ENCODE data around the gene ZNF615.
A peak's percentile ranks its signal among the peaks of the same experiment; 100 is the strongest.

ZNF615 gene

DNA sequence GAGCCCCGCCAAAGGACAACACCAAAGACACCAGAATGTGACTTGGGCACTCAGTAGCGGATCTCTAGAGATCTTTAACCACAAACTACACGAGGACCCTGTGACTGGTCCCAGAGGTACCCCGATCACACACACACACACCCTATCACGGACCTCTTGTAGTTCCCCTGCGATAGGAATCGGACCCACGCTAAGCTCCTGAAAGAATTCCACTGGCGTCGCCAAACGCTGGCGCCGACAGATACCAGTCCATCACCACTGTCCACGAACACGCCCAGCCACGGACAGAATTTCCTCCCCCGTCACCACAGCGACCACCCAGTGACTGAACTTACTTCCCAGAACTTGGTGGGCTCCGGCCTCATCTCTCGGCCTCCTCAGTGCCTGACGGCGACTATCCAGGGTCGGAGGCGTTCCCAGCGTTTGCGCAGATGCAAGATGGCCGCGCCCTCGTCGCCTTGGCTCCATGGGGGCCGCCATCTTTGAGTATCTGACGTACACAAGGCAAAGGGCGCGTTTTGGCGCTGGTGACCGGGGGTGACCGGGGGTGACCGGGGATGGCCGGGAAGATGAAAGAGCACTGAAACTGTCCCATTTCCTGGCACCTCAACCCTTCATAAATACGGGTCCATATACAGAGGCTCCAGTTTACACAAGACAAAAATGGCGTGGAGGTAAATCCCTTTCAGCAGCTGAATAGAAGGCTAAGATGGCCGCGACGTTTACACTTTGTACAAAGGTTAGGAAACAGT is at the start of gene ZNF615:
TSS of gene ZNF615 (minus strand) at position 406 of the 752 bp plus-strand sequence. CDS start 4,500 bp downstream, outside the sequence.
- ChIA-PET CTCF (interaction anchor here (0.7 to 1.0 kb wide), 2 partner anchors 21 to 586 kb away, joined by 3 to 4 read pairs; no protein-coding TSS in a partner anchor), POLR2A (interaction anchor here (0.7 to 2.2 kb wide), 3 partner anchors 20 to 1283 kb away, joined by 3 to 7 read pairs (median 5); partner anchors contain the start of genes ZNF432 and ZNF614)
- Histone ChIP-seq H3K4me1 (ENCODE audit: control insufficient read depth, insufficient read depth, low read length) (no peaks in the 10 kb centered on the region), H3K9me3 (ENCODE audit: control insufficient read depth, insufficient read depth, low read depth, low read length) (peaks cover 8% of the 10 kb centered on the region), H3K36me3 (ENCODE audit: control insufficient read depth in 2 of 2, insufficient read depth in 1 of 2, low read length in 2 of 2) (peaks cover 9 to 22% of the 10 kb centered on the region in 2 experiments), H3K4me3 (ENCODE audit: low read depth, low read length) (peak within 1 kb of the TSS; percentile 100), H3K27ac (ENCODE audit: extremely low read depth, low read depth, low read length) (peak within 1 kb of the TSS; percentile 67)
- TF ChIP-seq ZNF121 (tag by site-specific recombination; IDR thresholded peaks at IDR 0.05), result no peak
- no peak for TF ChIP-seq SALL2 (tag by site-specific recombination; IDR thresholded peaks at IDR 0.05; ENCODE audit: borderline replicate concordance)
- peak; percentile 12; the same call in 1 of the 2 replicates for TF ChIP-seq KLF9 (tag by site-specific recombination; IDR thresholded peaks at IDR 0.05; ENCODE audit: low read depth)
- no peak for TF ChIP-seq ZNF610 (tag by site-specific recombination; IDR thresholded peaks at IDR 0.05; ENCODE audit: borderline replicate concordance)
- TF ChIP-seq MZF1 (tag by site-specific recombination; IDR thresholded peaks at IDR 0.05; ENCODE audit: borderline replicate concordance), result 0 out of 2 replicates have a peak, but pooled peaks have one; percentile 11
- no peak for TF ChIP-seq ZNF629 (tag by site-specific recombination; IDR thresholded peaks at IDR 0.05)
- TF ChIP-seq ZNF776 (tag by site-specific recombination; IDR thresholded peaks at IDR 0.05; ENCODE audit: borderline replicate concordance), result no peak
- no peak for TF ChIP-seq ZNF366 (tag by site-specific recombination; conservative IDR thresholded peaks at IDR 0.05)
- no peak for TF ChIP-seq ZNF677 (tag by site-specific recombination; IDR thresholded peaks at IDR 0.05)
- TF ChIP-seq, protein P1, sequence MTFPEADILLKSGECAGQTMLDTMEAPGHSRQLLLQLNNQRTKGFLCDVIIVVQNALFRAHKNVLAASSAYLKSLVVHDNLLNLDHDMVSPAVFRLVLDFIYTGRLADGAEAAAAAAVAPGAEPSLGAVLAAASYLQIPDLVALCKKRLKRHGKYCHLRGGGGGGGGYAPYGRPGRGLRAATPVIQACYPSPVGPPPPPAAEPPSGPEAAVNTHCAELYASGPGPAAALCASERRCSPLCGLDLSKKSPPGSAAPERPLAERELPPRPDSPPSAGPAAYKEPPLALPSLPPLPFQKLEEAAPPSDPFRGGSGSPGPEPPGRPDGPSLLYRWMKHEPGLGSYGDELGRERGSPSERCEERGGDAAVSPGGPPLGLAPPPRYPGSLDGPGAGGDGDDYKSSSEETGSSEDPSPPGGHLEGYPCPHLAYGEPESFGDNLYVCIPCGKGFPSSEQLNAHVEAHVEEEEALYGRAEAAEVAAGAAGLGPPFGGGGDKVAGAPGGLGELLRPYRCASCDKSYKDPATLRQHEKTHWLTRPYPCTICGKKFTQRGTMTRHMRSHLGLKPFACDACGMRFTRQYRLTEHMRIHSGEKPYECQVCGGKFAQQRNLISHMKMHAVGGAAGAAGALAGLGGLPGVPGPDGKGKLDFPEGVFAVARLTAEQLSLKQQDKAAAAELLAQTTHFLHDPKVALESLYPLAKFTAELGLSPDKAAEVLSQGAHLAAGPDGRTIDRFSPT (tag by site-specific recombination; IDR thresholded peaks at IDR 0.05), result no peak
- TF ChIP-seq YY2 (tag by site-specific recombination; IDR thresholded peaks at IDR 0.05), result peak; percentile 99
- TF ChIP-seq, protein P2, sequence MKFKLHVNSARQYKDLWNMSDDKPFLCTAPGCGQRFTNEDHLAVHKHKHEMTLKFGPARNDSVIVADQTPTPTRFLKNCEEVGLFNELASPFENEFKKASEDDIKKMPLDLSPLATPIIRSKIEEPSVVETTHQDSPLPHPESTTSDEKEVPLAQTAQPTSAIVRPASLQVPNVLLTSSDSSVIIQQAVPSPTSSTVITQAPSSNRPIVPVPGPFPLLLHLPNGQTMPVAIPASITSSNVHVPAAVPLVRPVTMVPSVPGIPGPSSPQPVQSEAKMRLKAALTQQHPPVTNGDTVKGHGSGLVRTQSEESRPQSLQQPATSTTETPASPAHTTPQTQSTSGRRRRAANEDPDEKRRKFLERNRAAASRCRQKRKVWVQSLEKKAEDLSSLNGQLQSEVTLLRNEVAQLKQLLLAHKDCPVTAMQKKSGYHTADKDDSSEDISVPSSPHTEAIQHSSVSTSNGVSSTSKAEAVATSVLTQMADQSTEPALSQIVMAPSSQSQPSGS (tag by site-specific recombination; IDR thresholded peaks at IDR 0.05; ENCODE audit: low read depth), result no peak
- TF ChIP-seq, protein P3, sequence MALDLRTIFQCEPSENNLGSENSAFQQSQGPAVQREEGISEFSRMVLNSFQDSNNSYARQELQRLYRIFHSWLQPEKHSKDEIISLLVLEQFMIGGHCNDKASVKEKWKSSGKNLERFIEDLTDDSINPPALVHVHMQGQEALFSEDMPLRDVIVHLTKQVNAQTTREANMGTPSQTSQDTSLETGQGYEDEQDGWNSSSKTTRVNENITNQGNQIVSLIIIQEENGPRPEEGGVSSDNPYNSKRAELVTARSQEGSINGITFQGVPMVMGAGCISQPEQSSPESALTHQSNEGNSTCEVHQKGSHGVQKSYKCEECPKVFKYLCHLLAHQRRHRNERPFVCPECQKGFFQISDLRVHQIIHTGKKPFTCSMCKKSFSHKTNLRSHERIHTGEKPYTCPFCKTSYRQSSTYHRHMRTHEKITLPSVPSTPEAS (tag by site-specific recombination; IDR thresholded peaks at IDR 0.05), result peak; percentile 41; the same call in 1 of the 2 replicates
- no peak for TF ChIP-seq ZNF248 (tag by site-specific recombination; IDR thresholded peaks at IDR 0.05)
- no peak for TF ChIP-seq ZNF426 (tag by site-specific recombination; IDR thresholded peaks at IDR 0.05)
- TF ChIP-seq ZBTB20 (tag by site-specific recombination; IDR thresholded peaks at IDR 0.05), result peak; percentile 94
- TF ChIP-seq, protein P4, sequence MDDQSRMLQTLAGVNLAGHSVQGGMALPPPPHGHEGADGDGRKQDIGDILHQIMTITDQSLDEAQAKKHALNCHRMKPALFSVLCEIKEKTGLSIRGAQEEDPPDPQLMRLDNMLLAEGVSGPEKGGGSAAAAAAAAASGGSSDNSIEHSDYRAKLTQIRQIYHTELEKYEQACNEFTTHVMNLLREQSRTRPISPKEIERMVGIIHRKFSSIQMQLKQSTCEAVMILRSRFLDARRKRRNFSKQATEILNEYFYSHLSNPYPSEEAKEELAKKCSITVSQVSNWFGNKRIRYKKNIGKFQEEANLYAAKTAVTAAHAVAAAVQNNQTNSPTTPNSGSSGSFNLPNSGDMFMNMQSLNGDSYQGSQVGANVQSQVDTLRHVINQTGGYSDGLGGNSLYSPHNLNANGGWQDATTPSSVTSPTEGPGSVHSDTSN (CRISPR knock-in tag; IDR thresholded peaks at IDR 0.05), result peak; percentile 68; the same call in 1 of the 2 replicates
- TF ChIP-seq YY1 (tag by site-specific recombination; IDR thresholded peaks at IDR 0.05), result peak; percentile 98
- no peak for TF ChIP-seq ZFP69B (tag by site-specific recombination; IDR thresholded peaks at IDR 0.05)
- 0 out of 2 replicates have a peak, but pooled peaks have one; percentile 5 for TF ChIP-seq EGR2 (tag by site-specific recombination; IDR thresholded peaks at IDR 0.05; ENCODE audit: low read depth)
- TF ChIP-seq ZNF274 (IDR thresholded peaks at IDR 0.05; ENCODE audit: low read length), result no peak
- TF ChIP-seq ZNF274 (tag by site-specific recombination; IDR thresholded peaks at IDR 0.05; ENCODE audit: borderline replicate concordance), result no peak
- TF ChIP-seq ZNF302 (tag by site-specific recombination; IDR thresholded peaks at IDR 0.05; ENCODE audit: low read depth), result no peak
- TF ChIP-seq, protein P5, sequence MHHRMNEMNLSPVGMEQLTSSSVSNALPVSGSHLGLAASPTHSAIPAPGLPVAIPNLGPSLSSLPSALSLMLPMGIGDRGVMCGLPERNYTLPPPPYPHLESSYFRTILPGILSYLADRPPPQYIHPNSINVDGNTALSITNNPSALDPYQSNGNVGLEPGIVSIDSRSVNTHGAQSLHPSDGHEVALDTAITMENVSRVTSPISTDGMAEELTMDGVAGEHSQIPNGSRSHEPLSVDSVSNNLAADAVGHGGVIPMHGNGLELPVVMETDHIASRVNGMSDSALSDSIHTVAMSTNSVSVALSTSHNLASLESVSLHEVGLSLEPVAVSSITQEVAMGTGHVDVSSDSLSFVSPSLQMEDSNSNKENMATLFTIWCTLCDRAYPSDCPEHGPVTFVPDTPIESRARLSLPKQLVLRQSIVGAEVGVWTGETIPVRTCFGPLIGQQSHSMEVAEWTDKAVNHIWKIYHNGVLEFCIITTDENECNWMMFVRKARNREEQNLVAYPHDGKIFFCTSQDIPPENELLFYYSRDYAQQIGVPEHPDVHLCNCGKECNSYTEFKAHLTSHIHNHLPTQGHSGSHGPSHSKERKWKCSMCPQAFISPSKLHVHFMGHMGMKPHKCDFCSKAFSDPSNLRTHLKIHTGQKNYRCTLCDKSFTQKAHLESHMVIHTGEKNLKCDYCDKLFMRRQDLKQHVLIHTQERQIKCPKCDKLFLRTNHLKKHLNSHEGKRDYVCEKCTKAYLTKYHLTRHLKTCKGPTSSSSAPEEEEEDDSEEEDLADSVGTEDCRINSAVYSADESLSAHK (tag by site-specific recombination; IDR thresholded peaks at IDR 0.05), result no peak
- TF ChIP-seq ZNF571 (tag by site-specific recombination; IDR thresholded peaks at IDR 0.05), result no peak
- TF ChIP-seq ZNF473 (tag by site-specific recombination; IDR thresholded peaks at IDR 0.05), result no peak
- TF ChIP-seq HOXD13 (CRISPR knock-in tag; IDR thresholded peaks at IDR 0.05; ENCODE audit: borderline replicate concordance), result no peak

Data from HEK293 (cell line).